ENCODE measurements around the gene SYNE4. TPM values are rescaled to one million over a fixed set of nuclear protein-coding genes. Genes with fewer than 3 reads are reported as not detected.

SYNE4 gene
- total RNA-seq, 1 donor from 2014 or later = 2.6 TPM

GRCh38 chr19:36013280-36014011, 4.8 kb upstream of the SYNE4 start:
- DNase-seq (ENCODE audit: low spot score) = no peak
- Mint-ChIP-seq H3K4me3 (ENCODE audit: low read depth) (peak overlapping the region; percentile 93), H3K36me3 (ENCODE audit: low read depth) (peaks cover 8% of the 10 kb centered on the region), H3K9me3 (no peaks in the 10 kb centered on the region), H3K4me1 (ENCODE audit: low read depth) (peaks cover 38% of the 10 kb centered on the region), H3K27ac (peak overlapping the region; percentile 92), H3K27me3 (ENCODE audit: low read depth) (no peaks in the 10 kb centered on the region)
- intact Hi-C loops (cut with micrococcal nuclease) = loop anchor here (1.0 kb wide), 3 partner anchors 18 to 102 kb away; partner anchors contain the start of genes SDHAF1, TBCB, THAP8 and WDR62

- Mint-ChIP-seq H3K27me3 (ENCODE audit: low read depth) (no peaks in the 10 kb centered on the region), H3K36me3 (ENCODE audit: low read depth) (peaks cover 8% of the 10 kb centered on the region), H3K27ac (no peak overlapping the region), H3K4me3 (ENCODE audit: low read depth) (no peak overlapping the region), H3K4me1 (ENCODE audit: low read depth) (peaks cover 33% of the 10 kb centered on the region), H3K9me3 (no peaks in the 10 kb centered on the region)
- DNase-seq (ENCODE audit: low spot score) = no peak
- intact Hi-C loops (cut with micrococcal nuclease) = no loop called here
Measured at GRCh38 chr19:36010402-36010801, 1.8 kb upstream of the SYNE4 start.

- Mint-ChIP-seq H3K9me3 (no peaks in the 10 kb centered on the region), H3K4me1 (ENCODE audit: low read depth) (peaks cover 27% of the 10 kb centered on the region), H3K4me3 (ENCODE audit: low read depth) (peak overlapping the region; percentile 64), H3K27ac (peak overlapping the region; percentile 19), H3K27me3 (ENCODE audit: low read depth) (no peaks in the 10 kb centered on the region), H3K36me3 (ENCODE audit: low read depth) (peaks cover 8% of the 10 kb centered on the region)
- intact Hi-C loops (cut with micrococcal nuclease) = no loop called here
- DNase-seq (ENCODE audit: low spot score) = no peak
Measured at GRCh38 chr19:36009633-36010379, 1.2 kb upstream of the SYNE4 start.

- H3K4me1 Mint-ChIP-seq (ENCODE audit: low read depth) = peaks cover 22% of the 10 kb centered on the region
- no peaks in the 10 kb centered on the region for H3K27me3 Mint-ChIP-seq (ENCODE audit: low read depth)
- peaks cover 5% of the 10 kb centered on the region for H3K36me3 Mint-ChIP-seq (ENCODE audit: low read depth)
- DNase-seq (ENCODE audit: low spot score) = peak; percentile 51
- intact Hi-C loops (cut with micrococcal nuclease) = no loop called here
- no peak overlapping the region for H3K27ac Mint-ChIP-seq
- no peaks in the 10 kb centered on the region for H3K9me3 Mint-ChIP-seq
- peak overlapping the region; percentile 64 for H3K4me3 Mint-ChIP-seq (ENCODE audit: low read depth)
Measured at GRCh38 chr19:36009220-36009619, 607 bp upstream of the SYNE4 start.

GRCh38 chr19:36006955-36007354, 1.7 kb downstream of the SYNE4 start:
- H3K27ac Mint-ChIP-seq = no peak overlapping the region
- intact Hi-C loops (cut with micrococcal nuclease) = no loop called here
- no peaks in the 10 kb centered on the region for H3K9me3 Mint-ChIP-seq
- no peaks in the 10 kb centered on the region for H3K27me3 Mint-ChIP-seq (ENCODE audit: low read depth)
- no peak for DNase-seq (ENCODE audit: low spot score)
- H3K4me3 Mint-ChIP-seq (ENCODE audit: low read depth) = no peak overlapping the region
- peaks cover 11% of the 10 kb centered on the region for H3K4me1 Mint-ChIP-seq (ENCODE audit: low read depth)
- H3K36me3 Mint-ChIP-seq (ENCODE audit: low read depth) = peaks cover 11% of the 10 kb centered on the region

GRCh38 chr19:36003284-36003683, 5.3 kb downstream of the SYNE4 start:
- peaks cover 22% of the 10 kb centered on the region for H3K36me3 Mint-ChIP-seq (ENCODE audit: low read depth)
- H3K27me3 Mint-ChIP-seq (ENCODE audit: low read depth) = no peaks in the 10 kb centered on the region
- H3K27ac Mint-ChIP-seq = no peak overlapping the region
- peaks cover 4% of the 10 kb centered on the region for H3K4me1 Mint-ChIP-seq (ENCODE audit: low read depth)
- no peak for DNase-seq (ENCODE audit: low spot score)
- intact Hi-C loops (cut with micrococcal nuclease) = no loop called here
- no peak overlapping the region for H3K4me3 Mint-ChIP-seq (ENCODE audit: low read depth)
- H3K9me3 Mint-ChIP-seq = no peaks in the 10 kb centered on the region

- Mint-ChIP-seq H3K4me3 (ENCODE audit: low read depth) (no peak overlapping the region), H3K27ac (no peak overlapping the region), H3K36me3 (ENCODE audit: low read depth) (peaks cover 32% of the 10 kb centered on the region), H3K27me3 (ENCODE audit: low read depth) (no peaks in the 10 kb centered on the region), H3K4me1 (ENCODE audit: low read depth) (peaks cover 11% of the 10 kb centered on the region), H3K9me3 (no peaks in the 10 kb centered on the region)
- intact Hi-C loops (cut with micrococcal nuclease) = no loop called here
- no peak for DNase-seq (ENCODE audit: low spot score)
Measured at GRCh38 chr19:36001605-36002004, 7.0 kb downstream of the SYNE4 start.

GRCh38 chr19:35996777-35997176, 11.8 kb downstream of the SYNE4 start:
- Mint-ChIP-seq H3K9me3 (no peaks in the 10 kb centered on the region), H3K27ac (peak overlapping the region; percentile 21), H3K4me3 (ENCODE audit: low read depth) (peak overlapping the region; percentile 89), H3K4me1 (ENCODE audit: low read depth) (peaks cover 20% of the 10 kb centered on the region), H3K27me3 (ENCODE audit: low read depth) (no peaks in the 10 kb centered on the region), H3K36me3 (ENCODE audit: low read depth) (peaks cover 33% of the 10 kb centered on the region)
- DNase-seq (ENCODE audit: low spot score) = no peak
- intact Hi-C loops (cut with micrococcal nuclease) = loop anchor here (5.0 to 10.0 kb wide), 3 partner anchors 44 to 252 kb away; partner anchors contain the start of genes HCST, IGFLR1, LIN37 and NFKBID

- peak; percentile 91 for DNase-seq (ENCODE audit: low spot score)
- H3K27ac Mint-ChIP-seq = peak within 1 kb of the TSS; percentile 89
- peaks cover 24% of the 10 kb centered on the region for H3K36me3 Mint-ChIP-seq (ENCODE audit: low read depth)
- intact Hi-C loops (cut with micrococcal nuclease) = loop anchor here (1.0 to 10.0 kb wide), 6 partner anchors 19 to 251 kb away; partner anchors contain the start of genes ALKBH6, HCST, IGFLR1 and LIN37
- no peaks in the 10 kb centered on the region for H3K9me3 Mint-ChIP-seq
- no peaks in the 10 kb centered on the region for H3K27me3 Mint-ChIP-seq (ENCODE audit: low read depth)
- H3K4me1 Mint-ChIP-seq (ENCODE audit: low read depth) = peaks cover 20% of the 10 kb centered on the region
- peak within 1 kb of the TSS; percentile 93 for H3K4me3 Mint-ChIP-seq (ENCODE audit: low read depth)
Measured at GRCh38 chr19:35995048-35995993, 13.3 kb downstream of the SYNE4 start, which contains the start of gene SDHAF1. TSS of gene SDHAF1 (plus strand) at chr19:35995188. CDS start at chr19:35995275, 87 bp downstream.

- no peaks in the 10 kb centered on the region for H3K27me3 Mint-ChIP-seq (ENCODE audit: low read depth)
- no peaks in the 10 kb centered on the region for H3K9me3 Mint-ChIP-seq
- intact Hi-C loops (cut with micrococcal nuclease) = loop anchor here (10.0 kb wide), 1 partner anchor 249 kb away; the partner anchor contains the start of genes IGFLR1, LIN37, PSENEN and U2AF1L4
- H3K36me3 Mint-ChIP-seq (ENCODE audit: low read depth) = peaks cover 18% of the 10 kb centered on the region
- no peak for DNase-seq (ENCODE audit: low spot score)
- no peak overlapping the region for H3K27ac Mint-ChIP-seq
- peaks cover 16% of the 10 kb centered on the region for H3K4me1 Mint-ChIP-seq (ENCODE audit: low read depth)
- H3K4me3 Mint-ChIP-seq (ENCODE audit: low read depth) = peak overlapping the region; percentile 60
Measured at GRCh38 chr19:35993923-35994598, 14.6 kb downstream of the SYNE4 start.

- peaks cover 18% of the 10 kb centered on the region for H3K36me3 Mint-ChIP-seq (ENCODE audit: low read depth)
- H3K27me3 Mint-ChIP-seq (ENCODE audit: low read depth) = peaks cover 6% of the 10 kb centered on the region
- H3K27ac Mint-ChIP-seq = no peak overlapping the region
- H3K4me1 Mint-ChIP-seq (ENCODE audit: low read depth) = peaks cover 16% of the 10 kb centered on the region
- no peaks in the 10 kb centered on the region for H3K9me3 Mint-ChIP-seq
- H3K4me3 Mint-ChIP-seq (ENCODE audit: low read depth) = no peak overlapping the region
- DNase-seq (ENCODE audit: low spot score) = no peak
- intact Hi-C loops (cut with micrococcal nuclease) = loop anchor here (10.0 kb wide), 1 partner anchor 248 kb away; the partner anchor contains the start of genes IGFLR1, LIN37, PSENEN and U2AF1L4
Measured at GRCh38 chr19:35992907-35993765, 15.5 kb downstream of the SYNE4 start.
